Cortex of kidney (tissue), 1 donor: Measurements from ENCODE around the gene CLDN22.

ENCODE experiments used
- DNase-seq: peaks from one replicate; lab custom pipeline; 2025; lab: John Stamatoyannopoulos, UW

Gene CLDN22

GRCh38 chr4:183276106-183276505 lies 44.0 kb downstream of the CLDN22 start:
- no peak for DNase-seq

- no peak for DNase-seq
These were observed 47.7 kb downstream of the CLDN22 start for GRCh38 chr4:183272384-183272783.

- DNase-seq, result no peak
These were observed 51.5 kb downstream of the CLDN22 start for GRCh38 chr4:183268556-183268955.
